ENCODE measurements around the gene TLCD5. TPM values are rescaled to one million over a fixed set of nuclear protein-coding genes. Genes with fewer than 3 reads are reported as not detected.
A peak's percentile ranks its signal among the peaks of the same experiment; 100 is the strongest.

Gene TLCD5
- total RNA-seq, 1 donor from 2014 or later, result 11.6 TPM

DNA sequence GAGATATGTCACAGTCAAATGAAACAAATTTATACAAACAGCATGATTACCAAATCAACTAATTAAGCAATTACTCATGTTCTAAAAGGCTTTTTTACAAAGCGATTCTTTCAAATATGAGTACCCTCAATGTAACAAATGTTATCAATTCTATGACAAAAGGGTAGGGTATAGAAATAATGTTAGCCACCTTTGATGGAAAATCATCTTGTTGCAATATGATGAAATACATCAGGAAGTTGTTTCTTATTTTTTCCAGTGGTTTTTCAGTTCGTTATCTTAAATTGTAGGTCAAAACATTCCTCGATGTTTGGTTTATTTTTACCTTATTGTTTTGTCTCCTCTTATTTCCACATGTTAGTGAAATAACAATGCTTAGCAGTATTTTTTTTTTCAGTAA, 17.6 kb downstream of the TLCD5 start:
- H3K4me1 Mint-ChIP-seq (ENCODE audit: unreplicated experiment), result peaks cover 60% of the 10 kb centered on the region
- H3K9me3 Mint-ChIP-seq, result no peaks in the 10 kb centered on the region
- no peak for TF ChIP-seq CTCF (conservative IDR thresholded peaks at IDR 0.05)
- no peaks in the 10 kb centered on the region for H3K36me3 Mint-ChIP-seq
- H3K27ac Mint-ChIP-seq, result no peak overlapping the region
- H3K27me3 Mint-ChIP-seq, result no peaks in the 10 kb centered on the region
- H3K4me3 Mint-ChIP-seq, result no peak overlapping the region
- no peak for DNase-seq (ENCODE audit: extremely low spot score, unreplicated experiment)

DNA sequence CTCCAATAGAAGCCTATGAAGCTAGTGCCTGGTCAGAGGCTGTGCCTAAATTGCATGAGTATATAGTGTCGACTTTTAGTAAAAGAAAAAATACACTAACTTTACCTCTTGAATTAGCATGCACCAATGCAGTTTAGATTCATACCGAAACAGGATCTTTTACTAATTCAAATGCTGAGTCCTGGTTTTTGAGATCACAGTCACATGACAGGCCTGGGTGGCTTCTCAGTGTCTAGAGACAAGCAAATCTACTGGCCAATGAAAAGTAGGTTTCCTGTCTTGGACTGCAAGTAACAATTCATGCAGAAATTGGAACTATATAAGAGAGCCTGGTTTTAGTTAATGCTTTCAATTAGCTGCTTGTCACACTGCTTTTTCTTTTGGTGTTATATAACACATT, 18.3 kb downstream of the TLCD5 start:
- Mint-ChIP-seq H3K27ac (no peak overlapping the region), H3K4me1 (ENCODE audit: unreplicated experiment) (peaks cover 61% of the 10 kb centered on the region), H3K36me3 (no peaks in the 10 kb centered on the region), H3K4me3 (no peak overlapping the region), H3K9me3 (no peaks in the 10 kb centered on the region), H3K27me3 (no peaks in the 10 kb centered on the region)
- TF ChIP-seq CTCF (conservative IDR thresholded peaks at IDR 0.05), result no peak
- no peak for DNase-seq (ENCODE audit: extremely low spot score, unreplicated experiment)

DNA sequence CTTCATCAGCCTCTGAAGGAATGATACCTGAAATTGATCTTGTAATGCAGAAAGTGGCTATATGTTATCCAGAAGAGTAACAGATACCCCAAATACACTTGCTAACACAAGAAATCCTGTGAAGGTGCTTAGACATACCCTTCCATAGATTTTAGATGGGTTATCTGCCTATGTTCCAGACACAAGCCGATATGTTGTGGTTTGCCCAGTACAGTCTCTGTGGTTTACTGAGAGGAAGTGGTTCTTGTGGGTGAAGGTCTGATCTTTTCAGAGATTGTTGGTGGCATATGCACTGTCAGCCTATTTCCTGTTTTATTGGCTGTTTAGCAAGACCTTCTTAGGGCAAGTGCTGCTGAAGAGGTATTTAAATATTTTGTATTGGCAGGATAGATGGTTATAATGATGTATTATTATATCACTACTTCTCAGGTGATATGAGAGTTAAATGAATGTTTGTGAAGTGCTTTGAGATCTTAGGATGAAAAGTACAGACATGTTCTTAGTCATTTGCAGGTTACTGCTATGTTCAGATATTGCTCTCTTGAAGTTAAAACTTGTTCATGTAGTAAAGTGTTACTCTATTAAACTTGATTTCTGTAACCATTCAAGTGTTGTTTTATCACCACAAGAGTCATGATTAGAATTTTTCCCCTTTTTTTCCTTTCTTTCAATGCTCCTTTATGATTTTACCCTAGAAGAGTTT, 19.4 kb downstream of the TLCD5 start:
- no peak overlapping the region for H3K4me3 Mint-ChIP-seq
- H3K4me1 Mint-ChIP-seq (ENCODE audit: unreplicated experiment), result peaks cover 58% of the 10 kb centered on the region
- H3K9me3 Mint-ChIP-seq, result no peaks in the 10 kb centered on the region
- H3K36me3 Mint-ChIP-seq, result no peaks in the 10 kb centered on the region
- no peak for TF ChIP-seq CTCF (conservative IDR thresholded peaks at IDR 0.05)
- H3K27me3 Mint-ChIP-seq, result no peaks in the 10 kb centered on the region
- no peak for DNase-seq (ENCODE audit: extremely low spot score, unreplicated experiment)
- peak overlapping the region; percentile 9 for H3K27ac Mint-ChIP-seq

DNA sequence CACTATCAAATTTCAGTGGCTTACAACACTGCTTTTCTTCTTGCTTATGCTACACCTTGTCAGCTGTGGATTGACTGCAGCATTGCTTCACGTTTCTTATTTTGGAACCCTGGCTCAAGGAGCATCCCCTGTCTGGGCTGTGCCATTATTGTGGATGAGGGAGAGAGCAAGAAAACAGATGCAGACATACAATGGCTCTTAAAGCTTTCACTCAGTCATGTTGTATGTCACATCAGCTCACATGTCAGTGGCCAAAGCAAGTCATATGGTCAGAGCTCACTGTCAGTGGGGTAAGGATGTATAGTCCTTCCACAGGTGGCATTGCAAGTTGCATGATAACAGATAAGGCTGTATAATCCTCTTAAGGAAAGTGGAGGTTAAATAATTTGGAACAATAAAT, 21.1 kb downstream of the TLCD5 start:
- no peak for DNase-seq (ENCODE audit: extremely low spot score, unreplicated experiment)
- H3K4me1 Mint-ChIP-seq (ENCODE audit: unreplicated experiment), result peaks cover 44% of the 10 kb centered on the region
- H3K36me3 Mint-ChIP-seq, result no peaks in the 10 kb centered on the region
- no peak for TF ChIP-seq CTCF (conservative IDR thresholded peaks at IDR 0.05)
- H3K27ac Mint-ChIP-seq, result no peak overlapping the region
- no peaks in the 10 kb centered on the region for H3K9me3 Mint-ChIP-seq
- no peaks in the 10 kb centered on the region for H3K27me3 Mint-ChIP-seq
- H3K4me3 Mint-ChIP-seq, result no peak overlapping the region

GRCh38 chr11:120350637-120351036, 25.5 kb downstream of the TLCD5 start:
- peaks cover 27% of the 10 kb centered on the region for H3K4me1 Mint-ChIP-seq (ENCODE audit: unreplicated experiment)

More at GRCh38 chr11:120350637-120351036, 25.5 kb downstream of the TLCD5 start:
- Mint-ChIP-seq H3K9me3 (no peaks in the 10 kb centered on the region), H3K27ac (no peak overlapping the region), H3K36me3 (no peaks in the 10 kb centered on the region), H3K27me3 (no peaks in the 10 kb centered on the region), H3K4me3 (no peak overlapping the region)
- DNase-seq (ENCODE audit: extremely low spot score, unreplicated experiment), result no peak
- TF ChIP-seq CTCF (conservative IDR thresholded peaks at IDR 0.05), result no peak
